ENCODE results near the gene CCDC32. TPM values are rescaled to one million over a fixed set of nuclear protein-coding genes. Genes with fewer than 3 reads are reported as not detected.

Gene CCDC32
- total RNA-seq, 2 experiments from 2014 or later, result 26.2 to 26.8 TPM

- DNase-seq, result no peak
- Mint-ChIP-seq H3K4me1 (no peaks in the 10 kb centered on the region), H3K27me3 (no peaks in the 10 kb centered on the region), H3K27ac (no peak overlapping the region), H3K9me3 (no peaks in the 10 kb centered on the region), H3K36me3 (peaks cover 3% of the 10 kb centered on the region), H3K4me3 (no peak overlapping the region)
- no peak for ATAC-seq (ENCODE audit: low read depth)
- POLR2A ChIA-PET, result no interaction called here
Observed at GRCh38 chr15:40528801-40529200, 36.0 kb downstream of the CCDC32 start.

DNA sequence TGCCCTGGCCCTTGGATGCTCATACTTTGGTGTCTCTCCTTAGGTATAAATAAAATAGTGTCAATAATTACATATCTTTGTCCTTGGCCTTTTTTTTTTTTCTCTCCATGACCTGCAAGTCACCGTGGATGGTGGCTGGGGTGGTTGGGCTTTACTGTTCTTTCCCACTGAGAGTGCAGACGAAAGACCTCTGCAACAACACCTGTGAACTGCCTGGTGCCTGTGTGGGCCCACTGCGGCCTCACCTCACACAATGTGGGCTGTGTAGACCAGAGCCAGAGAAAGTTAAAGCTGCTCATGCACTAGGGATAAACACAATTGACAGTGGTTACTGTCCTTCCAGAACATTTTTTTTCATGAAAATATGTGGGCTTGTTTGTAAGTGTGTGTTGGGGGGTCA, 39.0 kb downstream of the CCDC32 start:
- Mint-ChIP-seq H3K9me3 (no peaks in the 10 kb centered on the region), H3K27me3 (no peaks in the 10 kb centered on the region), H3K27ac (no peak overlapping the region), H3K4me3 (no peak overlapping the region), H3K4me1 (no peaks in the 10 kb centered on the region), H3K36me3 (peaks cover 1% of the 10 kb centered on the region)
- DNase-seq (no peak), ATAC-seq (ENCODE audit: low read depth) (no peak)
- POLR2A ChIA-PET, result interaction anchor here (0.7 kb wide), 1 partner anchor 81 kb away, joined by 4 read pairs; no protein-coding TSS in a partner anchor

- POLR2A ChIA-PET, result no interaction called here
- H3K4me3 Mint-ChIP-seq, result no peak overlapping the region
- no peaks in the 10 kb centered on the region for H3K9me3 Mint-ChIP-seq
- DNase-seq, result no peak
- H3K27ac Mint-ChIP-seq, result no peak overlapping the region
- ATAC-seq (ENCODE audit: low read depth), result no peak
- no peaks in the 10 kb centered on the region for H3K36me3 Mint-ChIP-seq
- no peaks in the 10 kb centered on the region for H3K27me3 Mint-ChIP-seq
- H3K4me1 Mint-ChIP-seq, result peaks cover 4% of the 10 kb centered on the region
Observed at GRCh38 chr15:40523611-40524010, 41.2 kb downstream of the CCDC32 start.

DNA sequence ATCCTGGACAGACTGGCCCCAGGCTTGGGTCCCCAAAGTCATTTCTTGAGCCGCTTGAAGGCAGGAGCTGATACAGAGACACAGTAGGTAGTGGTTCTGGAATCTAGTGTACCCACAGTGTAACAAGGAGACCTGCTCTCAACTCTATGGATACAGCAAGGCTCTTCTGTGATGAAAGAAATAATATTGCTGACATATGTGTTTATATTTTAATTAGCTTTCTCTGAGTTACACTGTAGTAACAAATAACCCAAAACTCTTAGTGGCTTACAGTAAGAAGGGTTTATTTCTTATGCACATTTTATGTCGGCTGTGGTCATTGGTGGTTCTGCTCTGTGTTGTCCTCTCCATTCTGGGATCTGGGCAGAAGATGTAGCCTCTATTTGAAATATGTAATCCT, 48.5 kb downstream of the CCDC32 start:
- no peak for ATAC-seq (ENCODE audit: low read depth)
- Mint-ChIP-seq H3K27ac (no peak overlapping the region), H3K36me3 (no peaks in the 10 kb centered on the region), H3K4me1 (peaks cover 9% of the 10 kb centered on the region), H3K27me3 (peaks cover 39% of the 10 kb centered on the region), H3K4me3 (no peak overlapping the region), H3K9me3 (no peaks in the 10 kb centered on the region)
- POLR2A ChIA-PET, result no interaction called here
- DNase-seq, result no peak

DNA sequence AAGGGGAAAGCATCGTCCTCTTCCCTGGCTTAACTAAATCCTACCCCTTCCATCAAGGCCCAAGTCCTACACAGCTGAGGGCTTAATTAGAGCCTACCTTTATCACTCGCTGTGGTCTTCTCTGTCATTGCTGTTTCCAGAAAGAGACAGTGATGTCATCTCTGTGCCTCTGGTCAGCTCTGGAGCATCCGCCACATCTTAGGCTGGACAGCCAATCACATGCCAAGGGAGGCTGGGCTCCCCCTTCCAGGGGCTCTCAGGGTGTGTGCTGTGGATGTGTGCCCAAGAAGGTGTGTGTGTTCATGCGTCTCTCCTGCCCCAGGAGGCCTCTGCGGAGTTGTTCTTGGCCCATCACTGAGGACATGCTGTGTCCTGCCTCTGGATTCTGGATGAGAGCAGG, 51.2 kb downstream of the CCDC32 start:
- POLR2A ChIA-PET, result no interaction called here
- H3K27ac Mint-ChIP-seq, result no peak overlapping the region
- no peak for ATAC-seq (ENCODE audit: low read depth)
- no peak for DNase-seq
- no peak overlapping the region for H3K4me3 Mint-ChIP-seq
- H3K36me3 Mint-ChIP-seq, result no peaks in the 10 kb centered on the region
- peaks cover 60% of the 10 kb centered on the region for H3K27me3 Mint-ChIP-seq
- no peaks in the 10 kb centered on the region for H3K9me3 Mint-ChIP-seq
- peaks cover 14% of the 10 kb centered on the region for H3K4me1 Mint-ChIP-seq

DNA sequence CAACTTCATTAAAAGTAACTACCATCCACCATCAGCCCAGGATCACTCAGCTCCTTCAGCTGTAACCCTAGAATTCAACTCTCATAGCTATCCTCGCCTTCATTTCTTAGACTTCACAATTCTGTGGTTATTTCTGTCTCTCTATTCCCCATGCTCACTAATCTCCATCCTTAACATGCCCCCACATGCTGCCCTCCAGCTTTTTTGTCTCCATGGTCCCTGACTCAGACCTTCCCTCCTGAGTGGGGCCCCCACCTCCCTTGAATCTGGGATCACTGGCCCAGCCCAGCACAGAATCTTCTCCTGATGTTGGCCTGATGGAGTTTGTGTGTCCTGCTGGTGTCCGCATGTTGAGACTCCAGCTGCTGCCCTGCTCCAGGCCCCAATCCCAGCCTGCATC, 52.4 kb downstream of the CCDC32 start:
- POLR2A ChIA-PET, result no interaction called here
- no peak for DNase-seq
- H3K36me3 Mint-ChIP-seq, result no peaks in the 10 kb centered on the region
- peaks cover 68% of the 10 kb centered on the region for H3K27me3 Mint-ChIP-seq
- no peak overlapping the region for H3K27ac Mint-ChIP-seq
- H3K4me3 Mint-ChIP-seq, result peak overlapping the region; percentile 47
- H3K4me1 Mint-ChIP-seq, result peaks cover 17% of the 10 kb centered on the region
- no peak for ATAC-seq (ENCODE audit: low read depth)
- H3K9me3 Mint-ChIP-seq, result no peaks in the 10 kb centered on the region

DNA sequence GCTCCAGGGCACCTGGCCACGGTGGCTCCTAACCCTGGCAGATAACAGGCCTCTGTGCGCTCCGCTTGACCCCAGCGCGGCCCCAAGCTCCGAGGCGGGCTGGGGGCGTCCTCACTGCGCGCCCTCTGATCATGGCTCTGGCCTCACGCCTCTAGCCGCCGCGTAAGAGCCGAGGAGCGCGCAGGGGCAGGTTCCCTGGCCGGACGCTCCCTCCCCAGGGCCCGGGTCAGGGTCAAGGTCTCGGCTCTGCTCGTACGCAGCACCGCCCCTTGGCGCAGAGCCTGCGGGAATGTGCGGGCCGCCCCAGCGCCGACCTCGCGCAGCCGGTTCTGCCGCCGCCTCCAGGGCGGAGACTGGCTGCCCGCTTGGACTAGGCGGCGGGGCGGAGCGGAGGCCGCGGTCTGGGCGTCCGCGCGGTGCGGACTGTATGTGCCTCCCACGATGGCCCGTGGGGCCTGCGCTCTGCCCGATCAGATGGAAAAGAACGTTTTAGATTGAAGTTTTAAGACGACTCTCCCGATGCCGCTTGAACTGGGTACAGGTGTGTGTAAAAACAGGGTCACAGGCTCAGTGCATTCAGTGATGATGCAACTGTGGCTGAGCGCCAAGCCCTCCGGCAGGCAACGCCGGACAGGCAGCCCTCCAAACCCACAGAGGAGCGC, 53.2 kb downstream of the CCDC32 start:
- peaks cover 22% of the 10 kb centered on the region for H3K4me1 Mint-ChIP-seq
- H3K9me3 Mint-ChIP-seq, result no peaks in the 10 kb centered on the region
- no peak overlapping the region for H3K27ac Mint-ChIP-seq
- no peaks in the 10 kb centered on the region for H3K36me3 Mint-ChIP-seq
- peak; percentile 55 for DNase-seq
- peak; percentile 44 for ATAC-seq (ENCODE audit: low read depth)
- H3K4me3 Mint-ChIP-seq, result peak overlapping the region; percentile 85
- H3K27me3 Mint-ChIP-seq, result peaks cover 76% of the 10 kb centered on the region
- POLR2A ChIA-PET, result no interaction called here

DNA sequence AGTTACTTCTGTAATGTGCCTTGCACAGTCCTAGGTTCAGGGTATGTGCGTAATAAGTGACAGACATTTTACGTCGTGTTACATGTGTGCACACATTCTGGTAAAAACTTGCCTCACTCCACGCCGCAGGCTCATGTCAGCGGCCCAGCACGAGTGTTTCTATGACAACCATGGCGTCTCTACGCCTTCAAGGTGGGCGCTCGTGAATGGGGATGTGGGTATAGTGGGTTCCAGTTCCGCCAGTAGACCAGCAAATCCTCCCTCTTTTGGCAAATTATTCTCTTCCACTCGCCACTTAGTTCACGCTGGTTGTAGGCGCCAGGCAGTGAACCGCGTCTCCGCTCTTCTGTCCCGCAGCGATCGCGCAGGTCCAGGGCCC, 53.8 kb downstream of the CCDC32 start:
- H3K27ac Mint-ChIP-seq, result no peak overlapping the region
- POLR2A ChIA-PET, result no interaction called here
- H3K4me3 Mint-ChIP-seq, result peak overlapping the region; percentile 85

DNA sequence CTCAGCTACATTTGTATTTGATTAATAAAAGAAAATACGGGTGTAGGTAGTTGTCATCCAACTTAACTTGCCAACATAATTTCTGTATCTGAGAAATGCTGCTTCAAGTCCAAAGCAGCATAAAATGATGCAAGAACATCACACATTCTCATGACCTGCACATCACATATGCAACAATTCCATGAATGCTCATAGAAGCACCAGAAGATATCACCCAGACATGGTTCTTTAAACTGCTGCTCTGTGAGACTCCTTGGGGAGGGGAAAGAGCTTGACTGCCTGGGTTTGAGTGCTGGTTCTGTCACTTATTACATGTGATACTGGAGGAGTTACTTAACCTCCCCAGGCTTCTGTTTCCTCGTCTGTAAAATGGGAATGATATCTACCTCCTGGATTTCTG, 54.6 kb downstream of the CCDC32 start:
- Mint-ChIP-seq H3K27ac (no peak overlapping the region), H3K4me1 (peaks cover 27% of the 10 kb centered on the region), H3K36me3 (no peaks in the 10 kb centered on the region), H3K9me3 (no peaks in the 10 kb centered on the region), H3K27me3 (peaks cover 80% of the 10 kb centered on the region), H3K4me3 (no peak overlapping the region)
- ATAC-seq (ENCODE audit: low read depth), result no peak
- POLR2A ChIA-PET, result no interaction called here
- no peak for DNase-seq

More for the DNA sequence above, 53.8 kb downstream of the CCDC32 start:
- Mint-ChIP-seq H3K36me3 (no peaks in the 10 kb centered on the region), H3K9me3 (no peaks in the 10 kb centered on the region), H3K27me3 (peaks cover 78% of the 10 kb centered on the region), H3K4me1 (peaks cover 27% of the 10 kb centered on the region)
- no peak for DNase-seq
- ATAC-seq (ENCODE audit: low read depth), result peak; percentile 41

- Mint-ChIP-seq H3K4me3 (no peak overlapping the region), H3K27ac (no peak overlapping the region), H3K9me3 (no peaks in the 10 kb centered on the region), H3K36me3 (no peaks in the 10 kb centered on the region), H3K27me3 (peaks cover 79% of the 10 kb centered on the region), H3K4me1 (peaks cover 27% of the 10 kb centered on the region)
- DNase-seq, result no peak
- ATAC-seq (ENCODE audit: low read depth), result no peak
- POLR2A ChIA-PET, result interaction anchor here (1.2 kb wide), 1 partner anchor 53 kb away, joined by 3 read pairs; no protein-coding TSS in a partner anchor
Observed at GRCh38 chr15:40508216-40508615, 56.6 kb downstream of the CCDC32 start.

DNA sequence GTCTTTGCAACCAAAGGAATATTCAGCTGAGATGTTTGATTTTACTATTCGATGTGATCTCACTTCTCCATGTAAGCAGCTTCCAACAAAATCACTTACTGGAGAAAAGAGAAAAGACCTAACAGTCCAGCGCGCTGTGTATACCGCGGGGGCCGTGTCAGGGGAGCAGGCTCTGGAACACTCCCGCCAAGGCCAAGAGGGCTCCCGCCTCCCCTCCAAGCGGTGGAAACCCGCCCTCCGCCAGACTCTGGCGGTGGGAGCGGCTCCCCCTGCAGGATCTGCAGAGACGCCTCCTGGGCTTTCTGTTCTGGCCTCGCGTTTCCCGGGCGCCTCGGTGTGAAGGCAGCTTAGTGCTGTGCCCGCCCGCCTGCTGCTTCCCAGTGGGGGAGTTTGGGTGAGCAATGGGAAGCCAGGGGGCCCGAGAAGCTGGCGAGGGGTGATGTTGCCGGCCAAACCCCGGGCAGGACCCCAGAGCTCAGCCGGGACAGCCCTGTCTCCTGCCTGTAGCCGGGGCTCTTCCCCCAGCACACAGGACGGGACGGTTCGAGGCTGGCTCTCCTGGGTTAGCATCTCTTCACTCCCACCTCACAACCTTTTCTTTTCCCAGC, 57.8 kb downstream of the CCDC32 start:
- Mint-ChIP-seq H3K36me3 (no peaks in the 10 kb centered on the region), H3K9me3 (no peaks in the 10 kb centered on the region), H3K4me1 (peaks cover 24% of the 10 kb centered on the region), H3K27ac (no peak overlapping the region), H3K4me3 (peak overlapping the region; percentile 33), H3K27me3 (peaks cover 73% of the 10 kb centered on the region)
- POLR2A ChIA-PET, result no interaction called here
- peak; percentile 90 for ATAC-seq (ENCODE audit: low read depth)
- peak; percentile 75 for DNase-seq

Other genes starting within 250 kb of the CCDC32 start
- gene INAFM2, start 241.3 kb downstream of the CCDC32 start, total RNA-seq, result 1 to 10 TPM; 8.8 to 9.4 TPM
- gene CCDC9B, start 224.1 kb downstream of the CCDC32 start, total RNA-seq, result 1 to 10 TPM; 2.3 to 2.6 TPM
- gene PHGR1, start 214.0 kb downstream of the CCDC32 start, total RNA-seq, result not detected
- gene DISP2, start 206.8 kb downstream of the CCDC32 start, total RNA-seq, result 1 to 10 TPM; 1.5 to 2.0 TPM
- 10 to 100 TPM; 47.0 to 49.5 TPM for gene KNSTRN, start 182.3 kb downstream of the CCDC32 start, total RNA-seq
- gene IVD, start 159.2 kb downstream of the CCDC32 start, total RNA-seq, result 10 to 100 TPM; 92.4 to 95.2 TPM
- gene BAHD1, start 124.1 kb downstream of the CCDC32 start, total RNA-seq, result 10 to 100 TPM; 29.6 to 30.0 TPM
- 10 to 100 TPM in 1 of 2 experiments, 1 to 10 TPM in 1; 9.8 to 10.8 TPM for gene CHST14, start 94.1 kb downstream of the CCDC32 start, total RNA-seq
- 10 to 100 TPM; 15.8 to 17.7 TPM for gene RPUSD2, start 4.3 kb upstream of the CCDC32 start, total RNA-seq
- 10 to 100 TPM; 43.8 to 46.2 TPM for gene KNL1, start 29.2 kb upstream of the CCDC32 start, total RNA-seq
- 10 to 100 TPM; 52.4 to 54.5 TPM for gene RAD51, start 130.1 kb upstream of the CCDC32 start, total RNA-seq
- 10 to 100 TPM; 32.5 to 36.4 TPM for gene RMDN3, start 190.2 kb upstream of the CCDC32 start, total RNA-seq
- 10 to 100 TPM; 58.2 to 61.5 TPM for gene GCHFR, start 199.0 kb upstream of the CCDC32 start, total RNA-seq
- 1 to 10 TPM; 2.4 TPM for gene C15orf62, start 204.9 kb upstream of the CCDC32 start, total RNA-seq
- 10 to 100 TPM; 30.1 to 31.7 TPM for gene ZFYVE19, start 242.0 kb upstream of the CCDC32 start, total RNA-seq
- gene DNAJC17, start 242.4 kb upstream of the CCDC32 start, total RNA-seq, result 10 to 100 TPM; 45.6 to 47.2 TPM

Data from activated naive CD8-positive, alpha-beta T cell treated with anti-CD3 and anti-CD28 coated beads, Interleukin-2, amount 10 ng/mL, durations not matched to agents 7 days and 5 days (primary cell).